Neural cell (in vitro differentiated cells): ENCODE measurements around the gene WDR49. TPM values are rescaled to one million over a fixed set of nuclear protein-coding genes. Genes with fewer than 3 reads are reported as not detected.

Experiments used
- H2AFZ ChIP-seq: fragments of 200-600, 300-800 bp; sonication (generic), shearing (Covaris generic); 2 replicates; pipeline ENCODE4 v1.6.0; 2014; ENCODE audit warnings: low read depth, mild to moderate bottlenecking, antibody characterized with exemption, low read length, moderate library complexity
- H3F3A ChIP-seq: fragments of 200-600 bp; shearing (Covaris generic); 2 replicates; pipeline ENCODE4 v1.6.1; 2016; ENCODE audit warnings: mild to moderate bottlenecking, moderate library complexity, mixed read lengths, antibody characterized with exemption, low read length; ENCODE audit not compliant: insufficient read depth, poor library complexity, severe bottlenecking
- H3K27ac ChIP-seq: fragments of 200-600, 300-800 bp; sonication (generic), shearing (Covaris generic); 2 replicates; pipeline ENCODE4 v1.5.1; 2014; ENCODE audit warnings: mild to moderate bottlenecking, low read length, moderate library complexity
- H3K27me3 ChIP-seq: fragments of 300-800, 200-600 bp; sonication (generic), shearing (Covaris generic); 2 replicates; pipeline ENCODE4 v1.6.0; 2014; ENCODE audit warnings: mild to moderate bottlenecking, low read depth, low read length, moderate library complexity; ENCODE audit not compliant: insufficient read depth
- H3K36me3 ChIP-seq: fragments of 300-800, 200-600 bp; sonication (generic), shearing (Covaris generic); 2 replicates; pipeline ENCODE4 v1.5.1; 2014; ENCODE audit warnings: mild to moderate bottlenecking, antibody characterized with exemption, low read length, moderate library complexity; ENCODE audit not compliant: insufficient read depth
- H3K4me2 ChIP-seq: fragments of 300-800, 200-600 bp; sonication (generic), shearing (Covaris generic); 2 replicates; pipeline ENCODE4 v1.6.0; 2014; ENCODE audit warnings: mild to moderate bottlenecking, low read length
- H3K4me3 ChIP-seq: fragments of 300-800, 200-600 bp; sonication (generic), shearing (Covaris generic); 2 replicates; pipeline ENCODE4 v1.5.1; 2014; ENCODE audit warnings: mild to moderate bottlenecking, low read length, moderate library complexity
- H3K79me2 ChIP-seq: fragments of 200-600 bp; shearing (Covaris generic); replicated peaks from 2 replicates; pipeline ENCODE4 v1.6.0; 2014; ENCODE audit warnings: mild to moderate bottlenecking, low read length, moderate library complexity; ENCODE audit not compliant: insufficient read depth
- H3K9ac ChIP-seq: fragments of 300-800, 200-600 bp; sonication (generic), shearing (Covaris generic); 2 replicates; pipeline ENCODE4 v1.6.1; 2016; ENCODE audit warnings: mild to moderate bottlenecking, low read length, mixed read lengths
- H3K9me2 ChIP-seq: fragments of 200-600 bp; shearing (Covaris generic); 2 replicates; pipeline ENCODE4 v1.6.1; 2016; ENCODE audit warnings: mild to moderate bottlenecking, low read length, mixed read lengths; ENCODE audit not compliant: insufficient read depth
- H3K9me3 ChIP-seq: fragments of 200-600, 300-800 bp; sonication (generic), shearing (Covaris generic); 2 replicates; pipeline ENCODE4 v1.6.1; 2016; ENCODE audit warnings: mild to moderate bottlenecking, mixed run types, low read length, moderate library complexity, mixed read lengths
- H4K20me1 ChIP-seq: fragments of 200-600 bp; shearing (Covaris generic); 2 replicates; pipeline ENCODE4 v1.6.1; 2016; ENCODE audit warnings: mild to moderate bottlenecking, mixed run types; ENCODE audit not compliant: insufficient read depth
- CTCF ChIP-seq: fragments of 450-650 bp; IDR thresholded peaks from 2 replicates; pipeline ENCODE4 v1.5.1; 2014; ENCODE audit warnings: antibody characterized with exemption, mild to moderate bottlenecking, moderate library complexity; ENCODE audit not compliant: poor library complexity, severe bottlenecking
- EP300 ChIP-seq: fragments of 450-650 bp; conservative IDR thresholded peaks from 2 replicates; pipeline ENCODE4 v1.6.1; 2014; ENCODE audit warnings: antibody characterized with exemption, mild to moderate bottlenecking, moderate library complexity; ENCODE audit not compliant: poor library complexity, severe bottlenecking
- EZH2 ChIP-seq: fragments of 200-600, 300-800 bp; shearing (Covaris generic), sonication (generic); IDR thresholded peaks from 2 replicates; pipeline ENCODE4 v1.6.1; 2014; ENCODE audit warnings: antibody characterized with exemption, low read length, borderline replicate concordance, mild to moderate bottlenecking; ENCODE audit not compliant: insufficient read depth, poor library complexity, severe bottlenecking
- MXI1 ChIP-seq: fragments of 450-650 bp; conservative IDR thresholded peaks from 2 replicates; pipeline ENCODE4 v1.6.1; 2014; ENCODE audit warnings: antibody characterized with exemption, mild to moderate bottlenecking; ENCODE audit not compliant: poor library complexity, severe bottlenecking
- POLR2AphosphoS5 ChIP-seq: IDR thresholded peaks from 2 replicates; pipeline ENCODE4 v1.6.1; 2012
- RAD21 ChIP-seq: fragments of 450-650 bp; conservative IDR thresholded peaks from 2 replicates; pipeline ENCODE4 v1.6.1; 2014; ENCODE audit warnings: antibody characterized with exemption, mild to moderate bottlenecking, moderate library complexity
- REST ChIP-seq: IDR thresholded peaks from 2 replicates; pipeline ENCODE4 v1.6.1; 2012; ENCODE audit warnings: borderline replicate concordance
- SMC3 ChIP-seq: fragments of 450-650 bp; conservative IDR thresholded peaks from 2 replicates; pipeline ENCODE4 v1.6.1; 2014; ENCODE audit warnings: antibody characterized with exemption, mild to moderate bottlenecking, moderate library complexity; ENCODE audit not compliant: poor library complexity
- TAF1 ChIP-seq: IDR thresholded peaks from 2 replicates; pipeline ENCODE4 v1.6.1; 2012; ENCODE audit warnings: low read depth
- polyA plus RNA-seq: library from polyadenylated mRNA; depleted of rRNA; stranded (reverse); fragments of >200 nt; gene quantifications from 2 replicates; pipeline ENCODE4 v1.2.3, GENCODE V29; 2014

Gene WDR49
- polyA plus RNA-seq, 1 donor from 2014 or later: 1.1 TPM

- Histone ChIP-seq H3K79me2 (no peaks in the 10 kb centered on the region), H3K27ac (no peak overlapping the region), H3K27me3 (no peaks in the 10 kb centered on the region)
Observed at GRCh38 chr3:167483708-167484475, 169.8 kb downstream of the WDR49 start.

GRCh38 chr3:167481164-167481563 is 172.6 kb downstream of the WDR49 start:
- Histone ChIP-seq H3K9me3 (no peaks in the 10 kb centered on the region), H3K4me3 (no peak overlapping the region), H3K4me2 (no peak overlapping the region), H3K9me2 (no peaks in the 10 kb centered on the region), H3K9ac (no peak overlapping the region), H2AFZ (no peak overlapping the region), H3F3A (no peaks in the 10 kb centered on the region), H4K20me1 (no peaks in the 10 kb centered on the region), H3K79me2 (no peaks in the 10 kb centered on the region), H3K36me3 (no peaks in the 10 kb centered on the region), H3K27ac (no peak overlapping the region), H3K27me3 (no peaks in the 10 kb centered on the region)
- no peak for TF ChIP-seq MXI1
- TF ChIP-seq EZH2: no peak
- TF ChIP-seq RAD21: no peak
- no peak for TF ChIP-seq REST
- no peak for TF ChIP-seq POLR2AphosphoS5
- TF ChIP-seq TAF1: no peak
- no peak for TF ChIP-seq EP300

More at GRCh38 chr3:167483708-167484475, 169.8 kb downstream of the WDR49 start:
- H3K4me2 ChIP-seq: no peak overlapping the region
- no peaks in the 10 kb centered on the region for H4K20me1 ChIP-seq
- no peaks in the 10 kb centered on the region for H3K9me3 ChIP-seq
- no peaks in the 10 kb centered on the region for H3K36me3 ChIP-seq
- no peaks in the 10 kb centered on the region for H3F3A ChIP-seq
- TF ChIP-seq EP300: no peak
- no peak for TF ChIP-seq CTCF
- TF ChIP-seq MXI1: no peak
- TF ChIP-seq EZH2: no peak
- TF ChIP-seq POLR2AphosphoS5: no peak
- TF ChIP-seq TAF1: no peak
- TF ChIP-seq RAD21: no peak
- no peak for TF ChIP-seq REST
- no peak for TF ChIP-seq SMC3
- H2AFZ ChIP-seq: no peak overlapping the region
- H3K9ac ChIP-seq: no peak overlapping the region
- H3K9me2 ChIP-seq: no peaks in the 10 kb centered on the region
- H3K4me3 ChIP-seq: no peak overlapping the region
